Activated CD4-positive, alpha-beta T cell treated with anti-CD3 and anti-CD28 coated beads, Interleukin-10, Interleukin-2, amounts not matched to agents 100 ng/mL and 50 ng/mL, durations not matched to agents 16 hours and 8 hours (primary cell): ENCODE data around the gene RAN.
"Not testable (repeated sequence)": the region's sequence is repeated elsewhere in the genome, so short reads cannot be mapped to it uniquely, and the experiment has no call there.

Source experiments
- DNase-seq: peaks from one replicate; pipeline ENCODE4 v3.0.0-alpha.2; 2020

RAN gene

GRCh38 chr12:130879212-130879686 lies 7.4 kb downstream of the RAN start:
- peak; percentile 11 for DNase-seq

- no peak for DNase-seq
These were observed 8.0 kb downstream of the RAN start for GRCh38 chr12:130879781-130880389.

- peak; percentile 68 for DNase-seq
These were observed 8.6 kb downstream of the RAN start for GRCh38 chr12:130880411-130880885.

- DNase-seq: no peak
These were observed 9.2 kb downstream of the RAN start for GRCh38 chr12:130881046-130881445.

- no peak for DNase-seq
These were observed 9.7 kb downstream of the RAN start for GRCh38 chr12:130881548-130881947.

- not testable (repeated sequence) for DNase-seq
These were observed 15.3 kb downstream of the RAN start for GRCh38 chr12:130887190-130887589.

- DNase-seq: no peak
These were observed 32.2 kb downstream of the RAN start for GRCh38 chr12:130904064-130904463.

- not testable (repeated sequence) for DNase-seq
These were observed 33.1 kb downstream of the RAN start for GRCh38 chr12:130904936-130905455.

GRCh38 chr12:130909111-130909510 lies 37.2 kb downstream of the RAN start:
- no peak for DNase-seq

- no peak for DNase-seq
These were observed 39.3 kb downstream of the RAN start for GRCh38 chr12:130911193-130911592.

- DNase-seq: no peak
These were observed 40.1 kb downstream of the RAN start for GRCh38 chr12:130911933-130912332.

GRCh38 chr12:130916241-130916911 lies 44.5 kb downstream of the RAN start:
- peak; percentile 28 for DNase-seq

- DNase-seq: no peak
These were observed 45.7 kb downstream of the RAN start for GRCh38 chr12:130917607-130918006.

GRCh38 chr12:130919086-130919485 lies 47.2 kb downstream of the RAN start:
- no peak for DNase-seq

- no peak for DNase-seq
These were observed 48.3 kb downstream of the RAN start for GRCh38 chr12:130920119-130920703.

GRCh38 chr12:130920723-130921381 lies 49.0 kb downstream of the RAN start:
- no peak for DNase-seq

- DNase-seq: no peak
These were observed 50.7 kb downstream of the RAN start for GRCh38 chr12:130922511-130922953.

- DNase-seq: no peak
These were observed 53.2 kb downstream of the RAN start for GRCh38 chr12:130924966-130925665.

- no peak for DNase-seq
These were observed 53.8 kb downstream of the RAN start for GRCh38 chr12:130925666-130926015.
